HEK293 (cell line): ENCODE data around the gene MERTK.

Experiments used
- CTCF ChIA-PET: fragments of 350-600 bp; formaldehyde crosslinking; extraction: SDS; loops from one replicate; lab custom pipeline; 2021; ENCODE audit warnings: antibody characterized with exemption; lab: Yijun Ruan, JAX
- POLR2A ChIA-PET: fragments of 300-600 bp; formaldehyde crosslinking; extraction: SDS; loops from one replicate; lab custom pipeline; 2020; ENCODE audit warnings: antibody characterized with exemption, inconsistent platforms; lab: Yijun Ruan, JAX
- H3K27ac ChIP-seq: fragments of 200-500 bp; sonication (Bioruptor generic); 2 replicates; pipeline ENCODE4 v1.5.1; 2014; ENCODE audit warnings: low read depth, low read length, control low read depth, inconsistent platforms; ENCODE audit errors: extremely low read depth
- H3K36me3 ChIP-seq, 2 experiments: fragments of 200-500 bp in 1 of 2; sonication (Bioruptor generic) in 1 of 2; 1 replicate in 1 of 2; 2 replicates in 1 of 2; pipeline ENCODE4 v1.5.1; 2014 to 2017; ENCODE audit warnings: inconsistent platforms in 2 of 2, low read length in 2 of 2; ENCODE audit not compliant: control insufficient read depth in 2 of 2, insufficient read depth in 1 of 2
- H3K4me1 ChIP-seq: fragments of 200-500 bp; sonication (Bioruptor generic); 2 replicates; pipeline ENCODE4 v1.5.1; 2014; ENCODE audit warnings: mild to moderate bottlenecking, low read length, inconsistent platforms; ENCODE audit not compliant: control insufficient read depth, insufficient read depth
- H3K4me3 ChIP-seq: 2 replicates; pipeline ENCODE4 v1.5.1; 2011; ENCODE audit warnings: low read depth, mild to moderate bottlenecking, control low read depth, low read length, moderate library complexity
- H3K9me3 ChIP-seq: fragments of 200-500 bp; sonication (Bioruptor generic); 2 replicates; pipeline ENCODE4 v1.5.1; 2014; ENCODE audit warnings: low read depth, low read length, inconsistent platforms; ENCODE audit not compliant: control insufficient read depth, insufficient read depth
- ATF2 ChIP-seq: fragments of 450-650 bp; formaldehyde crosslinking; IDR thresholded peaks from 2 replicates; pipeline ENCODE4 v1.5.1; 2016; ENCODE audit warnings: missing biosample characterization, missing genetic modification characterization, low read depth
- EGR2 ChIP-seq: fragments of 450-650 bp; formaldehyde crosslinking; IDR thresholded peaks from 2 replicates; pipeline ENCODE4 v1.5.1; 2016; ENCODE audit warnings: low read depth, missing biosample characterization, missing genetic modification characterization
- FEZF1 ChIP-seq: fragments of 450-650 bp; formaldehyde crosslinking; IDR thresholded peaks from 2 replicates; pipeline ENCODE4 v1.5.1; 2016; ENCODE audit warnings: missing biosample characterization, missing genetic modification characterization
- GLI4 ChIP-seq: fragments of 450-650 bp; formaldehyde crosslinking; IDR thresholded peaks from 2 replicates; pipeline ENCODE4 v1.5.1; 2016; ENCODE audit warnings: missing biosample characterization, missing genetic modification characterization
- INSM2 ChIP-seq: fragments of 450-650 bp; formaldehyde crosslinking; IDR thresholded peaks from 2 replicates; pipeline ENCODE4 v1.5.1; 2016; ENCODE audit warnings: missing biosample characterization, missing genetic modification characterization
- PRDM6 ChIP-seq: fragments of 450-650 bp; formaldehyde crosslinking; IDR thresholded peaks from 2 replicates; pipeline ENCODE4 v1.5.1; 2017; ENCODE audit warnings: missing biosample characterization, missing genetic modification characterization
- REPIN1 ChIP-seq: fragments of 450-650 bp; formaldehyde crosslinking; IDR thresholded peaks from 2 replicates; pipeline ENCODE4 v1.5.1; 2017; ENCODE audit warnings: missing biosample characterization, missing genetic modification characterization, low read depth
- SCRT2 ChIP-seq: fragments of 450-650 bp; formaldehyde crosslinking; IDR thresholded peaks from 2 replicates; pipeline ENCODE4 v1.5.1; 2016; ENCODE audit warnings: missing biosample characterization, missing genetic modification characterization
- YY1 ChIP-seq: fragments of 450-650 bp; formaldehyde crosslinking; IDR thresholded peaks from 2 replicates; pipeline ENCODE4 v1.5.1; 2018; ENCODE audit warnings: missing biosample characterization, missing genetic modification characterization
- ZBTB21 ChIP-seq: fragments of 450-650 bp; formaldehyde crosslinking; IDR thresholded peaks from 2 replicates; pipeline ENCODE4 v1.5.1; 2017; ENCODE audit warnings: missing biosample characterization, missing genetic modification characterization
- ZBTB48 ChIP-seq: fragments of 450-650 bp; formaldehyde crosslinking; IDR thresholded peaks from 2 replicates; pipeline ENCODE4 v1.5.1; 2016; ENCODE audit warnings: missing biosample characterization, missing genetic modification characterization
- ZEB2 ChIP-seq: fragments of 450-650 bp; formaldehyde crosslinking; IDR thresholded peaks from 2 replicates; pipeline ENCODE4 v1.5.1; 2016; ENCODE audit warnings: missing biosample characterization, missing genetic modification characterization
- ZFP3 ChIP-seq: fragments of 450-650 bp; formaldehyde crosslinking; IDR thresholded peaks from 2 replicates; pipeline ENCODE4 v1.5.1; 2016; ENCODE audit warnings: low read depth, missing biosample characterization, missing genetic modification characterization
- ZNF184 ChIP-seq: fragments of 450-650 bp; IDR thresholded peaks from 2 replicates; pipeline ENCODE4 v1.5.1; 2018; ENCODE audit warnings: missing biosample characterization, mild to moderate bottlenecking, missing genetic modification characterization
- ZNF274 ChIP-seq, 2 experiments: fragments of 200-500 bp in 1 of 2; fragments of 450-650 bp in 1 of 2; sonication (Bioruptor generic) in 1 of 2; formaldehyde crosslinking in 1 of 2; IDR thresholded peaks; 2 replicates each; pipeline versions ENCODE4 v1.5.1 to v1.6.1; 2014 to 2016; ENCODE audit warnings: borderline replicate concordance in 1 of 2, inconsistent platforms in 1 of 2, low read length in 1 of 2, missing biosample characterization in 1 of 2, missing genetic modification characterization in 1 of 2
- ZNF341 ChIP-seq: fragments of 450-650 bp; formaldehyde crosslinking; IDR thresholded peaks from 2 replicates; pipeline ENCODE4; 2016; ENCODE audit warnings: low read depth, missing biosample characterization, missing genetic modification characterization
- ZNF404 ChIP-seq: fragments of 450-650 bp; formaldehyde crosslinking; IDR thresholded peaks from 2 replicates; pipeline ENCODE4 v1.5.1; 2017; ENCODE audit warnings: missing biosample characterization, missing genetic modification characterization
- ZNF426 ChIP-seq: fragments of 450-650 bp; formaldehyde crosslinking; IDR thresholded peaks from 2 replicates; pipeline ENCODE4 v1.5.1; 2017; ENCODE audit warnings: missing biosample characterization, missing genetic modification characterization, mild to moderate bottlenecking, inconsistent platforms, moderate library complexity
- ZNF433 ChIP-seq: fragments of 450-650 bp; formaldehyde crosslinking; IDR thresholded peaks from 2 replicates; pipeline ENCODE4 v1.5.1; 2016; ENCODE audit warnings: missing biosample characterization, missing genetic modification characterization, low read depth
- ZNF558 ChIP-seq: fragments of 450-650 bp; formaldehyde crosslinking; IDR thresholded peaks from 2 replicates; pipeline ENCODE4 v1.5.1; 2016; ENCODE audit warnings: missing biosample characterization, missing genetic modification characterization
- ZNF600 ChIP-seq: fragments of 450-650 bp; formaldehyde crosslinking; IDR thresholded peaks from 2 replicates; pipeline ENCODE4 v1.5.1; 2016; ENCODE audit warnings: missing biosample characterization, missing genetic modification characterization
- ZNF621 ChIP-seq: fragments of 450-650 bp; formaldehyde crosslinking; IDR thresholded peaks from 2 replicates; pipeline ENCODE4 v1.5.1; 2017; ENCODE audit warnings: missing biosample characterization, missing genetic modification characterization
- ZNF639 ChIP-seq: fragments of 450-650 bp; formaldehyde crosslinking; IDR thresholded peaks from 2 replicates; pipeline ENCODE4 v1.5.1; 2016; ENCODE audit warnings: missing biosample characterization, missing genetic modification characterization
- ZNF645 ChIP-seq: fragments of 450-650 bp; formaldehyde crosslinking; IDR thresholded peaks from 2 replicates; pipeline ENCODE4; 2016; ENCODE audit warnings: missing biosample characterization, missing genetic modification characterization
- ZNF791 ChIP-seq: fragments of 450-650 bp; formaldehyde crosslinking; IDR thresholded peaks from 2 replicates; pipeline ENCODE4 v1.5.1; 2016; ENCODE audit warnings: missing biosample characterization, missing genetic modification characterization
- ZNF837 ChIP-seq: fragments of 450-650 bp; formaldehyde crosslinking; IDR thresholded peaks from 2 replicates; pipeline ENCODE4 v1.5.1; 2016; ENCODE audit warnings: missing biosample characterization, missing genetic modification characterization
- ZSCAN18 ChIP-seq: fragments of 450-650 bp; formaldehyde crosslinking; IDR thresholded peaks from 2 replicates; pipeline ENCODE4 v1.5.1; 2016; ENCODE audit warnings: missing biosample characterization, missing genetic modification characterization
- ZSCAN5A ChIP-seq: fragments of 450-650 bp; formaldehyde crosslinking; IDR thresholded peaks from 2 replicates; pipeline ENCODE4 v1.5.1; 2016; ENCODE audit warnings: missing biosample characterization, missing genetic modification characterization

MERTK gene

GRCh38 chr2:112021290-112021689 is 122.9 kb downstream of the MERTK start (continued):
- TF ChIP-seq ZSCAN5A (tag by site-specific recombination) (no peak), ZNF184 (no peak), ZNF645 (tag by site-specific recombination) (no peak), ZNF433 (tag by site-specific recombination) (no peak), ZNF404 (tag by site-specific recombination) (no peak), EGR2 (tag by site-specific recombination) (no peak), ZNF341 (tag by site-specific recombination) (no peak), ZBTB48 (tag by site-specific recombination) (no peak), ZSCAN18 (tag by site-specific recombination) (no peak), ZBTB21 (tag by site-specific recombination) (no peak), ZNF558 (tag by site-specific recombination) (no peak), ZNF837 (tag by site-specific recombination) (no peak)

GRCh38 chr2:112021781-112022231 is 123.4 kb downstream of the MERTK start:
- ChIA-PET CTCF (no interaction called here), POLR2A (no interaction called here)
- TF ChIP-seq ZFP3 (no peak), YY1 (tag by site-specific recombination) (no peak), ATF2 (tag by site-specific recombination) (0 out of 2 replicates have a peak, but pooled peaks have one; percentile 16), ZNF621 (tag by site-specific recombination) (no peak), ZNF600 (tag by site-specific recombination) (0 out of 2 replicates have a peak, but pooled peaks have one; percentile 26), GLI4 (tag by site-specific recombination) (no peak), ZEB2 (tag by site-specific recombination) (peak; percentile 78), SCRT2 (0 out of 2 replicates have a peak, but pooled peaks have one; percentile 9), ZNF791 (tag by site-specific recombination) (no peak), FEZF1 (no peak), ZNF639 (tag by site-specific recombination) (0 out of 2 replicates have a peak, but pooled peaks have one; percentile 59), PRDM6 (peak; percentile 27; the same call in 1 of the 2 replicates), REPIN1 (tag by site-specific recombination) (no peak), ZNF426 (tag by site-specific recombination) (no peak), INSM2 (tag by site-specific recombination) (0 out of 2 replicates have a peak, but pooled peaks have one; percentile 45), ZNF274 (IDR thresholded peaks at IDR 0.05; ENCODE audit: low read length) (no peak), ZNF274 (tag by site-specific recombination; IDR thresholded peaks at IDR 0.05; ENCODE audit: borderline replicate concordance) (no peak)

More at GRCh38 chr2:112021781-112022231, 123.4 kb downstream of the MERTK start:
- H3K9me3 ChIP-seq: no peaks in the 10 kb centered on the region
- H3K36me3 ChIP-seq: peaks cover 0 to 7% of the 10 kb centered on the region in 2 experiments; a peak in 1 of 3 replicates
- peaks cover 10% of the 10 kb centered on the region for H3K4me1 ChIP-seq
- H3K27ac ChIP-seq: no peak overlapping the region
- H3K4me3 ChIP-seq: no peak overlapping the region
